Common myeloid progenitor, CD34-positive (primary cell): ENCODE data around the gene PRKN.
"Not testable (repeated sequence)": the region's sequence is repeated elsewhere in the genome, so short reads cannot be mapped to it uniquely, and the experiment has no call there.

ENCODE experiments used
- CTCF ChIA-PET: fragments of 350-600 bp; sonication (Branson Sonifier 250); formaldehyde crosslinking; loops from one replicate; lab custom pipeline; 2021; ENCODE audit warnings: antibody characterized with exemption; lab: Charles Lee
- POLR2A ChIA-PET: fragments of 350-600 bp; sonication (Branson Sonifier 250); formaldehyde crosslinking; loops from one replicate; lab custom pipeline; 2021; ENCODE audit warnings: antibody characterized with exemption; lab: Charles Lee
- DNase-seq, 3 donors: peaks; one replicate each; pipeline versions ENCODE4 v3.0.0 to v3.0.0-alpha.2; 2013
- H3K27ac ChIP-seq, 2 experiments: 1 replicate in 1 of 2; 2 replicates in 1 of 2; pipeline ENCODE4 v1.7.0; 2013; ENCODE audit warnings: inconsistent platforms in 2 of 2, low read length in 2 of 2, mild to moderate bottlenecking in 2 of 2, low read depth in 1 of 2, moderate library complexity in 1 of 2; ENCODE audit not compliant: severe bottlenecking in 2 of 2, insufficient read depth in 1 of 2, poor library complexity in 1 of 2
- H3K27me3 ChIP-seq, 5 experiments: replicated peaks in 2 of 5; 1 replicate in 3 of 5; 2 replicates in 2 of 5; pipeline versions ENCODE4 v1.6.1 to v1.7.0; 2013; ENCODE audit warnings: low read length in 4 of 5, mild to moderate bottlenecking in 2 of 5, moderate library complexity in 2 of 5, inconsistent platforms in 1 of 5; ENCODE audit not compliant: insufficient read depth in 5 of 5, control insufficient read depth in 4 of 5
- H3K36me3 ChIP-seq, 4 experiments: 1 replicate in 2 of 4; 2 replicates in 2 of 4; pipeline versions ENCODE4 v1.6.1 to v1.7.0; 2013; ENCODE audit warnings: low read length in 3 of 4, control low read depth in 1 of 4, mild to moderate bottlenecking in 1 of 4; ENCODE audit not compliant: control insufficient read depth in 4 of 4, insufficient read depth in 4 of 4
- H3K4me1 ChIP-seq, 4 experiments: 1 replicate in 3 of 4; 2 replicates in 1 of 4; pipeline versions ENCODE4 v1.6.1 to v1.7.1; 2013; ENCODE audit warnings: low read length in 3 of 4, mild to moderate bottlenecking in 3 of 4, control low read depth in 1 of 4, inconsistent platforms in 1 of 4, moderate library complexity in 1 of 4; ENCODE audit not compliant: control insufficient read depth in 4 of 4, insufficient read depth in 4 of 4; ENCODE audit errors: control extremely low read depth in 1 of 4
- H3K4me3 ChIP-seq, 7 experiments: 1 replicate in 4 of 7; 2 replicates in 3 of 7; pipeline versions ENCODE4 v1.5.1 to v1.7.0; 2013; ENCODE audit warnings: mild to moderate bottlenecking in 7 of 7, low read length in 6 of 7, moderate library complexity in 6 of 7, inconsistent platforms in 2 of 7, low read depth in 2 of 7, control low read depth in 1 of 7; ENCODE audit not compliant: insufficient read depth in 4 of 7, control insufficient read depth in 1 of 7; ENCODE audit errors: extremely low read depth in 1 of 7
- H3K9me3 ChIP-seq, 5 experiments: 1 replicate in 4 of 5; 2 replicates in 1 of 5; pipeline versions ENCODE4 v1.6.1 to v1.7.1; 2013; ENCODE audit warnings: low read length in 4 of 5, mild to moderate bottlenecking in 2 of 5, inconsistent platforms in 1 of 5, low read depth in 1 of 5, moderate library complexity in 1 of 5; ENCODE audit not compliant: control insufficient read depth in 4 of 5, insufficient read depth in 2 of 5; ENCODE audit errors: control extremely low read depth in 1 of 5
- WGBS: methylation state at CpG from one replicate; pipeline ENCODE4 v1.1.5; 2013; ENCODE audit not compliant: insufficient coverage; 5-methylcytosine and 5-hydroxymethylcytosine counted together

The PRKN gene

DNA sequence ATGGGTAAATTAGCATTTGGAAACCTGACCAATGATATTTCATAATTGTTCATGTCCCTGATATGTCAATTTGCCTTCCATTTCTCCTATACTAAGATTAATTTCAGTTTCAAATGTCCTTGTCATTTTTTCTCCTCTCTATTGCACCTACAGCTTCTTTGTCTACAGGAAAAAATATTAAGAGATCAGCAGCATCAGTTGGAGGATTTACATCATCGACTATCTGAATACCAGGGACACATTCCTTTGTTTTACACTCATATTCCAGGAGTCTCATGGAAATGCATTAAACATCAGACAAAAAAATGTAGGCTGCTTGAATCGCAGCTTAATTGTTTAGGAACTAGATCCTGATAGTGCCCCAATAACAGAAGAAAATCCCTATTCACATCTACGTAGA is 188.2 kb downstream of the PRKN start:
- no peak for DNase-seq
- Histone ChIP-seq H3K27me3 (no peaks in the 10 kb centered on the region), H3K9me3 (no peaks in the 10 kb centered on the region), H3K36me3 (no peaks in the 10 kb centered on the region), H3K27ac (no peak overlapping the region), H3K4me1 (no peaks in the 10 kb centered on the region), H3K4me3 (no peak overlapping the region)
- CTCF ChIA-PET: no interaction called here
- 100% methylated on average over 2 of the region's 3 CpGs for WGBS
- POLR2A ChIA-PET: no interaction called here

DNA sequence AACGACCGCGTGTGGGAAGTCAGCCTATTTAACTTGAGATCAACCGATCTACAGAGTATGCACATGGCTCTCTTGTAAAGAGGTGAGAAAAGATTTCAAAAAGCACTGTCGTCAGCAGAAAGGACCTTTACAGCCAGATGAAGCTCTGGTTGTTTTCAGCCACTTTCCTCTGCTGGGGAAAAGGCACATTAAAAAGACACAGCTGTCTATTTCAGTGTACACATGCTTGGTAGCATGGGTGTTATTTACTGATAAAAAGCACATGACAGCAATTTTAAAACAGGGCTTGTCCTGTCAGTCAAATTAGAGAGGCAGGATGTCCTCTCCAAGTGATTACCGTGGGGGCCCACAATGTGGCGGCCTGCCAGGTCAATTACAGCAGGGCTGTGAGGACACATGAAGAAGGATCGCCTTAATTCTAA is 188.9 kb downstream of the PRKN start:
- H3K27ac ChIP-seq: no peak overlapping the region
- no peaks in the 10 kb centered on the region for H3K27me3 ChIP-seq
- 57% methylated on average over 7 of the region's 8 CpGs for WGBS
- H3K4me1 ChIP-seq: no peaks in the 10 kb centered on the region
- peak; percentile 18 to 67 (median 46) for DNase-seq
- H3K9me3 ChIP-seq: no peaks in the 10 kb centered on the region
- ChIA-PET CTCF (no interaction called here), POLR2A (no interaction called here)
- H3K4me3 ChIP-seq: no peak overlapping the region
- H3K36me3 ChIP-seq: no peaks in the 10 kb centered on the region

DNA sequence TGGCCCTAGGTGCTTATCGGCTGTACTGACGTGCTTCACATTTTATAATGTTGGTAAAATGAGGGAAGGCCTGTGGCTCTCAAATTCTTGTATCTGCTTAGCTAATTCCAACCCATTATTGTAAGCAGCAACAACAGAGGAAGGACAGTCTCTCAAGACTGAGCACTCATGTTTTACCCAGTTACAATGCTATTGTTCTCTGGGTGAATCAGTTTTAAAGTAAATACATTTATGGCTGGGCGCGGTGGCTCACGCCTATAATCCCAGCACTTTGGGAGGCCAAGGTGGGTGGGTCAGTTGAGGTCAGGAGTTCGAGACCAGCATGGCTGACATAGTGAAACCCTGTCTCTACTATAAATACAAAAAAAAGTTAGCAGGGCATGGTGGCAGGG is 194.6 kb downstream of the PRKN start:
- ChIA-PET CTCF (no interaction called here), POLR2A (no interaction called here)
- WGBS: no CpG with 5 or more reads among the region's 6 CpGs

GRCh38 chr6:162532283-162533008 is 195.1 kb downstream of the PRKN start:
- H3K27me3 ChIP-seq: no peaks in the 10 kb centered on the region
- no peak overlapping the region for H3K27ac ChIP-seq
- no peaks in the 10 kb centered on the region for H3K4me1 ChIP-seq
- WGBS: 93% methylated on average over 3 of the region's 9 CpGs
- no peaks in the 10 kb centered on the region for H3K36me3 ChIP-seq
- CTCF ChIA-PET: no interaction called here
- no peaks in the 10 kb centered on the region for H3K9me3 ChIP-seq
- POLR2A ChIA-PET: interaction anchor here (0.6 kb wide), 1 partner anchor 44 kb away, joined by 3 read pairs; no protein-coding TSS in a partner anchor
- H3K4me3 ChIP-seq: no peak overlapping the region
- no peak for DNase-seq

More for the DNA sequence above, 194.6 kb downstream of the PRKN start:
- Histone ChIP-seq H3K27ac (no peak overlapping the region), H3K36me3 (no peaks in the 10 kb centered on the region), H3K4me3 (no peak overlapping the region), H3K9me3 (no peaks in the 10 kb centered on the region), H3K4me1 (no peaks in the 10 kb centered on the region), H3K27me3 (no peaks in the 10 kb centered on the region)
- no peak for DNase-seq

DNA sequence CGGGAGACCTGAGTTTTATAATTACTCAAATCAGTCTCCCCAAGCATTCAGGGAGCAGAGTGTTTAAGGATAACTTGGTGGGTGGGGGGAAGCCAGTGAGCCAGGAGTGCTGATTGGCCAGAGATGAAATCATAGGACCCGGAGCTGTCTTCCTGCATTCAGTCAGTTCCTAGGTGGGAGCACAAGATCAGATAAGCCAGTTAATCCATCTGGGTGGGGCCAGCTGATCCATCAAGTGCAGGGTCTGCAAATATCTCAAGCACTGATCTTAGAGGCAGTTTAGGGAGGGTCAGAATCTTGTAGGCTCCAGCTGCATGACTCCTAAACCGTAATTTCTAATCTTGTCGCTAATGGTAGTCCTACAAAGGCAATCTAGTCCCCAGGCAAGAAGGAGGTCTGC is 196.2 kb downstream of the PRKN start:
- H3K27ac ChIP-seq, DNase-seq, H3K4me1 ChIP-seq, CTCF ChIA-PET, H3K27me3 ChIP-seq, H3K9me3 ChIP-seq, H3K36me3 ChIP-seq, H3K4me3 ChIP-seq: not testable (repeated sequence)
- POLR2A ChIA-PET: interaction anchor here (0.6 kb wide), 1 partner anchor 45 kb away, joined by 3 read pairs; no protein-coding TSS in a partner anchor
- WGBS: 100% methylated on average over 4 of the region's 4 CpGs

DNA sequence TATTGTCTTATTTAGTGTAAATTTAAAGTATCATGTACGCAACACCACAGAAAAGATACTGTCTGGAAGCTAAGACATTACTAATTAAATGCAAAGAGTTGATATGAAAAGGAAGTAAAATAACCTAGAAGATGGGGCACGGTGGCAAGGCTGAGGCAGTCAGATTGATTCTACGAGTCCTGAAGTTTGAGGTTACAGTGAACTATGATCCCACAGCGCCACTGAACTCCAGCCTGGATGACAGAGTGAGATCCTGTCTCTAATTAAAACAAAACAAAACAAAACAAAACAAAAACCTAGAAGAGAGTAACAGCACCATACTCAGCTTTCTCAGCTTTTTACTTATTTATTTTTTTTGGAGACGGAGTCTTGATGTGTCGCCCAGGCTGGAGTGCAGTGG is 199.0 kb downstream of the PRKN start:
- ChIA-PET CTCF (no interaction called here), POLR2A (no interaction called here)
- H3K4me3 ChIP-seq: no peak overlapping the region
- no peak for DNase-seq
- no peaks in the 10 kb centered on the region for H3K4me1 ChIP-seq
- H3K9me3 ChIP-seq: no peaks in the 10 kb centered on the region
- H3K27me3 ChIP-seq: no peaks in the 10 kb centered on the region
- 85% methylated on average over 4 of the region's 6 CpGs for WGBS
- no peaks in the 10 kb centered on the region for H3K36me3 ChIP-seq
- H3K27ac ChIP-seq: no peak overlapping the region

DNA sequence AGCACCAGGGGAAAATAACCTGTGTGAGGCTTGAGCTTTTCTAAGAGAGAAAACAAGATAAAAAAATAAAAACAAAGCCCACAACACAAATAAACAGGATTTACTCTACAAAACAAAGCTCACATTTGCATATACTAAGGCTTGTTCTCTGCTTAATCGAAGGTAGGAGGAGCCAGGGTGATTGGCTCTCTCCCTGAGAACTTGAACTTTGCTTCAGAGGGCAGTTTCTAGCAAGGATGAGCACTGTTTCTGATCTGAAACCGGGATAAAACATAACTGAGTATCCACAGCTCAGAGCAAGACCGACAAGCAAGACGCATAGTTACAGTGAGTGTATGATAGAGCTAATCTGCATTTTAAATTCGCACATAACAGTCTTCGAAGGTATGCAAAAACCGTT is 200.6 kb downstream of the PRKN start:
- Histone ChIP-seq H3K9me3 (no peaks in the 10 kb centered on the region), H3K4me3 (no peak overlapping the region), H3K4me1 (no peaks in the 10 kb centered on the region), H3K36me3 (no peaks in the 10 kb centered on the region), H3K27me3 (no peaks in the 10 kb centered on the region), H3K27ac (no peak overlapping the region)
- ChIA-PET POLR2A (no interaction called here), CTCF (no interaction called here)
- WGBS: 80% methylated on average over 4 of the region's 7 CpGs
- no peak for DNase-seq
